CD4-positive, alpha-beta T cell (primary cell): ENCODE measurements around the gene PTPRO. TPM values are rescaled to one million over a fixed set of nuclear protein-coding genes. Genes with fewer than 3 reads are reported as not detected.

ENCODE experiments used
- ATAC-seq: fragments of 200-7000 bp; cut with Tn5 transposase; one replicate; pipeline ENCODE4 v1.10.0; 2022; ENCODE audit warnings: mild to moderate bottlenecking; ENCODE audit not compliant: poor library complexity
- CTCF ChIA-PET: fragments of 350-600 bp; sonication (Branson Sonifier 250); formaldehyde crosslinking; loops from one replicate; lab custom pipeline; 2021; ENCODE audit warnings: antibody characterized with exemption, inconsistent platforms; lab: Charles Lee
- POLR2A ChIA-PET: fragments of 350-600 bp; sonication (Branson Sonifier 250); formaldehyde crosslinking; loops from one replicate; lab custom pipeline; 2021; ENCODE audit warnings: antibody characterized with exemption, inconsistent platforms; lab: Charles Lee
- DNase-seq, 14 experiments: peaks; one replicate each; pipeline ENCODE4 v3.0.0-alpha.2; 2013 to 2020; ENCODE audit warnings: mixed read lengths in 2 of 14
- H3K27ac ChIP-seq, 2 donors: one replicate each; pipeline versions ENCODE4 v1.5.1 to v1.7.0; 2013; ENCODE audit warnings: low read length in 2 of 2, low read depth in 1 of 2, mild to moderate bottlenecking in 1 of 2
- H3K27me3 ChIP-seq, 2 experiments: 1 replicate in 1 of 2; 2 replicates in 1 of 2; pipeline versions ENCODE4 v1.6.1 to v1.7.0; 2013; ENCODE audit warnings: low read length in 2 of 2, control low read depth in 1 of 2, mild to moderate bottlenecking in 1 of 2, moderate library complexity in 1 of 2; ENCODE audit not compliant: insufficient read depth in 2 of 2, control insufficient read depth in 1 of 2
- H3K36me3 ChIP-seq: one replicate; pipeline ENCODE4 v1.6.1; 2013; ENCODE audit warnings: low read length, control low read depth; ENCODE audit not compliant: insufficient read depth
- H3K4me1 ChIP-seq: one replicate; pipeline ENCODE4 v1.6.1; 2013; ENCODE audit warnings: low read length, control low read depth; ENCODE audit not compliant: insufficient read depth
- H3K4me3 ChIP-seq: one replicate; pipeline ENCODE4 v1.5.1; 2013; ENCODE audit warnings: mild to moderate bottlenecking, low read length, moderate library complexity
- H3K9me3 ChIP-seq, 2 experiments: 1 replicate in 1 of 2; 2 replicates in 1 of 2; pipeline versions ENCODE4 v1.6.1 to v1.7.0; 2013; ENCODE audit warnings: low read length in 2 of 2, mild to moderate bottlenecking in 2 of 2, control low read depth in 1 of 2, moderate library complexity in 1 of 2; ENCODE audit not compliant: control insufficient read depth in 1 of 2, insufficient read depth in 1 of 2
- H3K27ac Mint-ChIP-seq: one replicate; pipeline ENCODE4 v1.8.0; 2020; ENCODE audit warnings: mixed read lengths
- H3K27me3 Mint-ChIP-seq: one replicate; pipeline ENCODE4 v1.8.0; 2021; ENCODE audit warnings: mixed read lengths
- H3K36me3 Mint-ChIP-seq: one replicate; pipeline ENCODE4 v1.8.0; 2021; ENCODE audit warnings: low read depth, mixed read lengths
- H3K4me1 Mint-ChIP-seq: one replicate; pipeline ENCODE4 v1.8.0; 2021; ENCODE audit warnings: low read depth, mixed read lengths
- H3K4me3 Mint-ChIP-seq: one replicate; pipeline ENCODE4 v1.8.0; 2020; ENCODE audit warnings: mild to moderate bottlenecking, mixed read lengths
- H3K9me3 Mint-ChIP-seq: one replicate; pipeline ENCODE4 v1.8.0; 2020; ENCODE audit warnings: mixed read lengths
- CTCF ChIP-seq: fragments of 200-600 bp; IDR thresholded peaks from one replicate; pipeline ENCODE4 v1.8.0; 2022; ENCODE audit warnings: antibody characterized with exemption, mild to moderate bottlenecking
- intact Hi-C, 2 experiments: fragments of 100-400 bp; cut with DNase I in 1 of 2; cut with micrococcal nuclease in 1 of 2; formaldehyde crosslinking; loops; one replicate each; pipeline versions ENCODE4 v1.15.1 to v1.9.0; 2023 to 2025; cut with DNase I, micrococcal nuclease
- total RNA-seq, 174 experiments: library from RNA in 2 of 174; stranded (reverse) in 2 of 174; gene quantifications; one replicate each; pipeline ENCODE4 v1.2.3 and lab custom pipeline; 2021 to 2026

PTPRO gene
- total RNA-seq, 2 experiments from 2014 or later = 2.1 to 2.8 TPM

GRCh38 chr12:15520844-15521243, 198.5 kb downstream of the PTPRO start:
- Histone ChIP-seq H3K4me1 (no peaks in the 10 kb centered on the region), H3K4me3 (no peak overlapping the region), H3K27ac (no peak overlapping the region), H3K9me3 (no peaks in the 10 kb centered on the region), H3K36me3 (no peaks in the 10 kb centered on the region), H3K27me3 (peaks cover 2 to 4% of the 10 kb centered on the region in 2 experiments)
- Mint-ChIP-seq H3K4me3 (no peak overlapping the region), H3K36me3 (no peaks in the 10 kb centered on the region), H3K27ac (no peak overlapping the region), H3K4me1 (no peaks in the 10 kb centered on the region), H3K9me3 (no peaks in the 10 kb centered on the region), H3K27me3 (peaks cover 57% of the 10 kb centered on the region)
- TF ChIP-seq CTCF = no peak
- no peak for ATAC-seq
- intact Hi-C loops = loop anchor here (10.0 kb wide), 2 partner anchors 246 to 796 kb away; no protein-coding TSS in a partner anchor
- ChIA-PET POLR2A (no interaction called here), CTCF (interaction anchor here (0.7 to 1.5 kb wide), 2 partner anchors 11 to 12 kb away, joined by 3 read pairs; no protein-coding TSS in a partner anchor)
- DNase-seq = no peak

GRCh38 chr12:15522574-15523187, 200.4 kb downstream of the PTPRO start:
- ChIA-PET POLR2A (interaction anchor here (0.6 kb wide), 1 partner anchor 9 kb away, joined by 4 read pairs; no protein-coding TSS in a partner anchor), CTCF (no interaction called here)
- Mint-ChIP-seq H3K36me3 (no peaks in the 10 kb centered on the region), H3K27ac (no peak overlapping the region), H3K9me3 (no peaks in the 10 kb centered on the region), H3K4me1 (no peaks in the 10 kb centered on the region), H3K4me3 (no peak overlapping the region), H3K27me3 (peaks cover 53% of the 10 kb centered on the region)
- Histone ChIP-seq H3K36me3 (no peaks in the 10 kb centered on the region), H3K4me1 (no peaks in the 10 kb centered on the region), H3K27ac (no peak overlapping the region), H3K27me3 (peaks cover 2 to 4% of the 10 kb centered on the region in 2 experiments), H3K9me3 (no peaks in the 10 kb centered on the region), H3K4me3 (no peak overlapping the region)
- DNase-seq (peak in 3 of 14 experiments; percentile 30 to 39 (median 34)), ATAC-seq (no peak)
- intact Hi-C loops = loop anchor here (10.0 kb wide), 2 partner anchors 248 to 798 kb away; no protein-coding TSS in a partner anchor
- TF ChIP-seq CTCF = peak; percentile 29

DNA sequence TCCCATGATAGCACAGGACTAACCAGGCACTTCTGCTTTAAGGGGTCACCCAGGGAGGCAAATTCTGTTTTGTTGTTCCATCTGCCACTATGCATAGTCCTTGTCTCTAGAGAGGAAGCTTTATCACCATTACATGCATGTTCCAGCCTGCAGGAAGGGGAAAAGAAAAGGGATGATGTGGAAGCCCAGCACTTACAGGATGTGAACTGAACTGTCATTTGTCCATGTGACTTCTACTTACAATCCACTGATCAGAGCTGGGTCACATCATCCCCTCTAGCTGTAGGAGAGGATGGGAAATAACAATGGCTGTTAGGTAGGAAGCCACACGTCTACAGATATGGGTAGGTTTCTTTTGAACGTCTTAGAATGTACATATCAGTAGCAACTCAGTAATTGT, 203.1 kb downstream of the PTPRO start:
- Histone ChIP-seq H3K4me1 (no peaks in the 10 kb centered on the region), H3K9me3 (peaks cover 5 to 7% of the 10 kb centered on the region in 2 experiments), H3K27me3 (peaks cover 0 to 4% of the 10 kb centered on the region in 2 experiments), H3K4me3 (no peak overlapping the region), H3K36me3 (no peaks in the 10 kb centered on the region), H3K27ac (no peak overlapping the region)
- Mint-ChIP-seq H3K4me1 (no peaks in the 10 kb centered on the region), H3K9me3 (peaks cover 5% of the 10 kb centered on the region), H3K27ac (no peak overlapping the region), H3K27me3 (peaks cover 30% of the 10 kb centered on the region), H3K36me3 (no peaks in the 10 kb centered on the region), H3K4me3 (no peak overlapping the region)
- no peak for ATAC-seq
- ChIA-PET CTCF (interaction anchor here (1.6 kb wide), 1 partner anchor 65 kb away, joined by 4 read pairs; no protein-coding TSS in a partner anchor), POLR2A (no interaction called here)
- TF ChIP-seq CTCF = no peak
- DNase-seq = no peak
- intact Hi-C loops = loop anchor here (5.0 to 10.0 kb wide), 3 partner anchors 248 to 801 kb away; no protein-coding TSS in a partner anchor
